Measurements from ENCODE around the gene APBA3. TPM values are rescaled to one million over a fixed set of nuclear protein-coding genes. Genes with fewer than 3 reads are reported as not detected.

Gene APBA3
- total RNA-seq, 1 donor from 2014 or later: 12.5 TPM

DNA sequence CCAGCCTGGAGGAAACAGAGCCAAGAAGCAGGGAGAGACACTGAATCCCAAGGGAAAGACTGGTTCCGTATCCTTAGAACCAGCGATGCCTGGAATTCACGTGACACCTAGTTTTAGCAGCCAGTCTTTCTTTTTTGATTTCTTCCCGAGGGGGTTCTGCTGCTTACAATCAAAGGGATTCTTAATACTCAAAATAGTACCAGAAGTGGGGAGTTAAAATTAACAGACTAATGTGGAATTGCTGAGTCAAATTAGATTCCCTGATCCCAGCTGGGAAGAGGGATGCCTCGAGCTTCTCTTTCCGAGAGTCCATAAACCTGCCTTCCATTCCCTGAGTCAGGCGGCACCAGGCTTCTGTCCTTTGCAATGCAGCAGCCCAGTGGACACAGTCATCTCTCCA is 29.4 kb upstream of the APBA3 start:
- ATAC-seq (no peak), DNase-seq (no peak)
- intact Hi-C loops (cut with micrococcal nuclease): no loop called here

- ATAC-seq: no peak
- DNase-seq: no peak
- intact Hi-C loops (cut with micrococcal nuclease): no loop called here
These were observed 28.8 kb upstream of the APBA3 start for GRCh38 chr19:3790209-3790734.

DNA sequence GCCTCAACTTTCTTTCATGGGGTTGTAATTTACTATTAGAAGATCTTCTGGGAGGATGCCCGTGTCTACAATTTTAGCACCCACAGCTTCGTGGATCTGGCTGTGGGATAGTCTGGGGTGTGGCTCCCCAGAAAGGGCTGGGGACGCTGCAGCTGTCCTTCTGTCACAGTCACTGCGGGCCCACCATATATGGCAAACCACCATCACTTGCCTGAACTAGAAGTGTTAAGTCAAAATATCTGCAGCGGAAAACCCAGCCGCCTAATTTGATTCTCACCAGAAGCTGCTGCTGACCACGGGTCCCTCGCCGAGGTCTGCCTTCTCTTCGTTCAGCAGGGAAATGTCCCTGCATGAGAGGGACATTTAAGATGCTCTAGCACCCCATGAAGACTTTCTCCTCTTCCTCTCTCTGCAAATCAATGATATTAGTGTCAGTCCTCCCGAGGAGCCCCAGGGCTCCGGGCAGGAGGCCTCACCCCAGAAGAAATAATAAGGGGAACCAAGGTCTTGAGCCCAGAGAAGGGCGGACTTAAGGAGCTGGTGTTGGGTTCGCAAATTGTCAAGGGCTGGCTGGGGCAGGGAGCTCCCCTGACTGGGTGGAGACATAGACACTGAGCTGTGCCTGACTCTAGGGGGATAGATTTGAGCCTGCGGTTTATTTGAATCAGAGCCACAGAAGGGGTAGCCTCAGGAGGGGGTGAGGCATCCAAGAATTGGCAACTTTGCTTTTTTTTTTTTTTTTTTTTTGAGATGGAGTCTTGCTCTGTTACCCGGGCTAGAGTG is 27.7 kb upstream of the APBA3 start:
- intact Hi-C loops (cut with micrococcal nuclease): no loop called here
- ATAC-seq (no peak), DNase-seq (no peak)

GRCh38 chr19:3785938-3786824 is 24.7 kb upstream of the APBA3 start, which contains the start of gene MATK:
TSS of gene MATK (minus strand) at chr19:3786381. CDS start at chr19:3785135, 1,246 bp downstream.
- intact Hi-C loops (cut with micrococcal nuclease): no loop called here
- DNase-seq: no peak
- no peak for ATAC-seq

DNA sequence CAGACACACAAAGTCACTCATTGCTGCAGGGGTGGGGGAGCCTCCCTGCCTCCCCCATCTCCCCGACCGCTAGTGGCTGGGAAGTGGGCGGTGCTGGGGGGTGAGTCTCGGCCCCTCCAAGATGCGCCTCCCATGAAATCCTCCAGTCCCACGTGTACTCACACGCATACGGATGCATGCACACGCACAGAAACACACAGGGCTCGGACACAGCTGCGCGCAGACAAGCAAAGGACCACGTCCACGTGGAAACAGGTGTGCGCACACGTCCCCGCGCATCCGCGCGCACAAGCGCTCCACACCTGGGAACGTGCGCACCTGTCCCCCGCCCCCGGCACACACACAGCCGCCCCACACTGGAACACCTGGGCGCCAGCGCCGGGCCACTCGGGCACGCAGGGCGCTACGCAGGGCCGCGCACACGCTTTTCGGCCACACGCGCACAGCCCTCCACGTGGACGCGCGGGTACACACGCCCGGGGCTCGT is 24.0 kb upstream of the APBA3 start:
- intact Hi-C loops (cut with micrococcal nuclease): no loop called here
- no peak for ATAC-seq

GRCh38 chr19:3784607-3785450 is 23.3 kb upstream of the APBA3 start:
- intact Hi-C loops (cut with micrococcal nuclease): no loop called here

More for the DNA sequence above, 24.0 kb upstream of the APBA3 start:
- no peak for DNase-seq

DNA sequence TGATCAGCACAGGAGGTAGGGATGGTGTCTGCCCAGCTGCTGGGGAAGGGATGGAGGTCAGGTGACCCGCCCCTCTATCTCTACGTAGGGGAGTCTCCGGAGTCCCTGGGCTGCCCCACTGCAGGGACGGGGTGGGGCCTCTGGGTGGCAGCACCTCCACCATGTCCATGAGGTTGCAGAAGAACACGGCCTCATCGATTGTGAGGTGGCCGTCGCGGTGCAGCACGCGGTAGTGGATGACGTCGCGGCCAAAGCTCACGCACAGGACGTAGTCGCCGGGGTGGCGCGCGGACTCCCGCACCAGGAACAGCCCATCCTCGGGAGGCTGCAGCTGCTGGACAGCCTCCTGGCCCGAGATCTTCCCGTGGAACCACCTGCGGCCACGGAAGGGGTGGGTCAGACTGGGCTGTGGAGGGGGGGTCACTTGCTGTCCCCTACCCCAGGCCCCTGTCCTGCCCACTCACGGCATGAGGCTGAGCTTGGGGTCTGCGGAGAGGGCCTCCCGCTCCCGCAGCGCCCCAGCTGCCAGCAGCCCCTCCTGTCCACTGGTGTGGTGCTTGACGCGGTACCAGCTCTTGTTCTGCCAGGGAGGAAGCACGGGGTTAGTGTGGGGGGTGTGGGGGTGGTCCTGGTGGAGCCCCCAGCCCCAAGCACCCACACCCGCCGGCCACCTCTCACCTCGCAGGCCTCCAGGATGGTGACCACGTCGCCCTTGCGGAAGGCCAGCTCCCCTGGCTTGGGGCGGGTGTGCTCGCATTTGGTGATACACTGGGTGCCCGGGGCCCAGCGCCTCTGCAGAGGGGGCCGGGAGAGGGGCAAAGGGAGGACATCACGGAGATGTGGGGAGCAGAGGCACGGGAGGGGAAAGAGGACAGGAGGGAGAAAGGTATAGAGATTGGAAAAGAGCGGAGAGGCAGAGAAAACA is 22.4 kb upstream of the APBA3 start:
- ATAC-seq (no peak), DNase-seq (no peak)
- intact Hi-C loops (cut with micrococcal nuclease): no loop called here

More at GRCh38 chr19:3784607-3785450, 23.3 kb upstream of the APBA3 start:
- DNase-seq (no peak), ATAC-seq (no peak)

DNA sequence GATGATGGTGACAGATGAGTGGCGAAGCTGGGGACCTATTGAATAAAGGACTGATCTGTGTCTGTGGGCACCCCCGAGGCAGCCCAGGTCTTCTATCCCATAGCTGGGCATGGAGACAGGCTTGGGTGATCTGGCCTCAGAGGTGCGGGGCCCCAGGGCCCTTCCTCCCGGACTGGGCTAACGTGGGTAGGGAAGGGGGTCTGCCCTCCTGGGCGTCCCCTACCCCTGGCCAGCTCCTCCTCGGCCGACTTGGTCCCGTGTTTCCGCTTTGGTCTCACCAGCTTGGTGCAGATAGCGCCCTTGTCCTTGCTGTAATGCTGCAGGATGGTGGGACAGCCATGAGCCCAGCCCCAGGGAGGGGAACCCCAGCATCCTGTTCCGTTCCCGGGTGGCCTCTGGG is 21.4 kb upstream of the APBA3 start:
- ATAC-seq: no peak
- no peak for DNase-seq
- intact Hi-C loops (cut with micrococcal nuclease): no loop called here

DNA sequence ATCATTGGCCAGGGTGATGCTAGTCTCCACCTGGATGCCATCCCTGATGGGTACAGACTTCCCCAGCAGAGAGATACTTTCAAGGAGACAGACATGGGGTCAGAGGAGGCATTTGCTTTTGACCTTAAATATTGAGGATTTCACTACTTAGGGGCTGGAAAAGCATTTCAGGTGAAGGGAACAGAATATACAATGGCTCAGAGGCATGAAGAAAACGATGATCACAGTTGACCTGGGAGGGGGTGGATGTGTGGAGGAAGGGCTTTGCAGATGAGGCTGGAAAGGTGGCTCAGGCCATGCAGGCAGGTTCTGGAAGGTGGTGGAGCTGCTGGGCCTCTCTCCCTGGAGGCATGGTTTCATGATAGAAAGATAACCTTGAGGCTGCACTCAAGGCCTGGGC is 20.8 kb upstream of the APBA3 start:
- intact Hi-C loops (cut with micrococcal nuclease): no loop called here
- DNase-seq (no peak), ATAC-seq (no peak)

GRCh38 chr19:3781603-3782002 is 20.1 kb upstream of the APBA3 start:
- ATAC-seq (no peak), DNase-seq (no peak)
- intact Hi-C loops (cut with micrococcal nuclease): no loop called here

- DNase-seq (no peak), ATAC-seq (no peak)
- intact Hi-C loops (cut with micrococcal nuclease): no loop called here
These were observed 19.4 kb upstream of the APBA3 start for GRCh38 chr19:3780786-3781304.

GRCh38 chr19:3778899-3779723 is 17.6 kb upstream of the APBA3 start:
- intact Hi-C loops (cut with micrococcal nuclease): no loop called here
- no peak for DNase-seq

GRCh38 chr19:3778104-3778867 is 16.8 kb upstream of the APBA3 start:
- intact Hi-C loops (cut with micrococcal nuclease): no loop called here
- DNase-seq: no peak
- ATAC-seq: no peak

More at GRCh38 chr19:3778899-3779723, 17.6 kb upstream of the APBA3 start:
- ATAC-seq: no peak

DNA sequence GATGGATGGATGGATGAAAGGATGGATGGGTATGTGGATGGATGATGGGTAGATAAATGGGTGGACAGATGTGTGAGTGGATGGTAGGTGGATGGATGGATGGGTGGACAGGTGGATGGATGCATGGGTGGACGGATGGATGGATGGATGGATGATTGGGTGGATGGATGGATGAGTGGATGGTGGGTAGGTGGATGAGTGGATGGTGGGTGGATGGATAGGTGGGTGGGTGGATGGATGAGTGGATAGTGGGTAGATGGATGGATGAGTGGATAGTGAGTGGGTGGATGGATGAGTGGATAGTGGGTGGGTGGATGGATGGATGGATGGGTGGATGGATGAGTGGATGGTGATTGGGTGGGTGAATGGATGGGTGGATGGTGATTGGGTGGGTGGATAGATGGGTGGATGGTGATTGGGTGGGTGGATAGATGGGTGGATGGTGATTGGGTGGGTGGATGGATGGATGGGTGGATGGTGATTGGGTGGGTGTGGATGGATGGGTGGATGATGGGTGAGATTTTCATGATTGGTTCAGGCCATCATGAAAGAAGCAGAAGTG is 15.1 kb upstream of the APBA3 start:
- no peak for DNase-seq
- intact Hi-C loops (cut with micrococcal nuclease): no loop called here
- ATAC-seq: no peak

DNA sequence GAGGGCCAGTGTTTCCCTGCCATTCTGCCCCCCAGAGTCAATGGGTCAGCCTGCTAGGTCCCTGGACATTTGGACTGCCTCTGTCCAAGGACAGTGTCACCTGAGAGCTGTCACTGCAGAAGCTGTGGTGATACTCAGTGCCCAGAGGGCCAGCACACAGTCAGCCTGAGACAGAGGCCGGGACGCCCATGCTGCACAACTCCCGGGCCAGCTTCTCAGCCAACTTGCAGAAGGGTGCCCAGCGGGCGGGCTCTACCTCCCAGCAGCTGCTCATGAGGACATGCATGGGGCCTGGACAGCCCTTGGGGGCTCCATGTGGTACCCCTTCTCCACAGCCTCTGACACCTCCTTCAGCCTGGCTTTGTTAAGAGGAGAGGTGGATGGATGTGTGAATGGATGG is 14.3 kb upstream of the APBA3 start:
- DNase-seq: no peak
- ATAC-seq: no peak
- intact Hi-C loops (cut with micrococcal nuclease): no loop called here

GRCh38 chr19:3775374-3775711 is 13.9 kb upstream of the APBA3 start:
- DNase-seq (no peak), ATAC-seq (no peak)
- intact Hi-C loops (cut with micrococcal nuclease): no loop called here
